CD4-positive, alpha-beta T cell (primary cell): ENCODE measurements around the gene FA2H. TPM values are rescaled to one million over a fixed set of nuclear protein-coding genes. Genes with fewer than 3 reads are reported as not detected.

Experiments used
- ATAC-seq: fragments of 200-7000 bp; cut with Tn5 transposase; one replicate; pipeline ENCODE4 v1.10.0; 2022; ENCODE audit warnings: mild to moderate bottlenecking; ENCODE audit not compliant: poor library complexity
- CTCF ChIA-PET: fragments of 350-600 bp; sonication (Branson Sonifier 250); formaldehyde crosslinking; loops from one replicate; lab custom pipeline; 2021; ENCODE audit warnings: antibody characterized with exemption, inconsistent platforms; lab: Charles Lee
- POLR2A ChIA-PET: fragments of 350-600 bp; sonication (Branson Sonifier 250); formaldehyde crosslinking; loops from one replicate; lab custom pipeline; 2021; ENCODE audit warnings: antibody characterized with exemption, inconsistent platforms; lab: Charles Lee
- DNase-seq, 14 experiments: peaks; one replicate each; pipeline ENCODE4 v3.0.0-alpha.2; 2013 to 2020; ENCODE audit warnings: mixed read lengths in 2 of 14
- H3K27ac ChIP-seq, 2 donors: one replicate each; pipeline versions ENCODE4 v1.5.1 to v1.7.0; 2013; ENCODE audit warnings: low read length in 2 of 2, low read depth in 1 of 2, mild to moderate bottlenecking in 1 of 2
- H3K27me3 ChIP-seq, 2 experiments: 1 replicate in 1 of 2; 2 replicates in 1 of 2; pipeline versions ENCODE4 v1.6.1 to v1.7.0; 2013; ENCODE audit warnings: low read length in 2 of 2, control low read depth in 1 of 2, mild to moderate bottlenecking in 1 of 2, moderate library complexity in 1 of 2; ENCODE audit not compliant: insufficient read depth in 2 of 2, control insufficient read depth in 1 of 2
- H3K36me3 ChIP-seq: one replicate; pipeline ENCODE4 v1.6.1; 2013; ENCODE audit warnings: low read length, control low read depth; ENCODE audit not compliant: insufficient read depth
- H3K4me1 ChIP-seq: one replicate; pipeline ENCODE4 v1.6.1; 2013; ENCODE audit warnings: low read length, control low read depth; ENCODE audit not compliant: insufficient read depth
- H3K4me3 ChIP-seq: one replicate; pipeline ENCODE4 v1.5.1; 2013; ENCODE audit warnings: mild to moderate bottlenecking, low read length, moderate library complexity
- H3K9me3 ChIP-seq, 2 experiments: 1 replicate in 1 of 2; 2 replicates in 1 of 2; pipeline versions ENCODE4 v1.6.1 to v1.7.0; 2013; ENCODE audit warnings: low read length in 2 of 2, mild to moderate bottlenecking in 2 of 2, control low read depth in 1 of 2, moderate library complexity in 1 of 2; ENCODE audit not compliant: control insufficient read depth in 1 of 2, insufficient read depth in 1 of 2
- H3K27ac Mint-ChIP-seq: one replicate; pipeline ENCODE4 v1.8.0; 2020; ENCODE audit warnings: mixed read lengths
- H3K27me3 Mint-ChIP-seq: one replicate; pipeline ENCODE4 v1.8.0; 2021; ENCODE audit warnings: mixed read lengths
- H3K36me3 Mint-ChIP-seq: one replicate; pipeline ENCODE4 v1.8.0; 2021; ENCODE audit warnings: low read depth, mixed read lengths
- H3K4me1 Mint-ChIP-seq: one replicate; pipeline ENCODE4 v1.8.0; 2021; ENCODE audit warnings: low read depth, mixed read lengths
- H3K4me3 Mint-ChIP-seq: one replicate; pipeline ENCODE4 v1.8.0; 2020; ENCODE audit warnings: mild to moderate bottlenecking, mixed read lengths
- H3K9me3 Mint-ChIP-seq: one replicate; pipeline ENCODE4 v1.8.0; 2020; ENCODE audit warnings: mixed read lengths
- CTCF ChIP-seq: fragments of 200-600 bp; IDR thresholded peaks from one replicate; pipeline ENCODE4 v1.8.0; 2022; ENCODE audit warnings: antibody characterized with exemption, mild to moderate bottlenecking
- intact Hi-C, 2 experiments: fragments of 100-400 bp; cut with DNase I in 1 of 2; cut with micrococcal nuclease in 1 of 2; formaldehyde crosslinking; loops; one replicate each; pipeline versions ENCODE4 v1.15.1 to v1.9.0; 2023 to 2025; cut with DNase I, micrococcal nuclease
- total RNA-seq, 174 experiments: library from RNA in 2 of 174; stranded (reverse) in 2 of 174; gene quantifications; one replicate each; pipeline ENCODE4 v1.2.3 and lab custom pipeline; 2021 to 2026

The FA2H gene
- total RNA-seq, 2 experiments from 2014 or later, result not detected

GRCh38 chr16:74751658-74752057, 23.0 kb downstream of the FA2H start:
- ChIA-PET POLR2A (no interaction called here), CTCF (no interaction called here)
- H3K27me3 Mint-ChIP-seq, result no peaks in the 10 kb centered on the region
- no peak for TF ChIP-seq CTCF
- no peaks in the 10 kb centered on the region for H3K4me1 Mint-ChIP-seq
- H3K4me3 ChIP-seq, result no peak overlapping the region
- H3K9me3 ChIP-seq, result no peaks in the 10 kb centered on the region
- no peak for ATAC-seq
- H3K4me1 ChIP-seq, result no peaks in the 10 kb centered on the region
- intact Hi-C loops, result no loop called here
- no peak for DNase-seq
- no peaks in the 10 kb centered on the region for H3K9me3 Mint-ChIP-seq
- H3K27ac ChIP-seq, result no peak overlapping the region
- no peak overlapping the region for H3K27ac Mint-ChIP-seq
- H3K27me3 ChIP-seq, result no peaks in the 10 kb centered on the region
- no peaks in the 10 kb centered on the region for H3K36me3 ChIP-seq
- no peak overlapping the region for H3K4me3 Mint-ChIP-seq
- H3K36me3 Mint-ChIP-seq, result no peaks in the 10 kb centered on the region

GRCh38 chr16:74749291-74750055, 25.1 kb downstream of the FA2H start:
- intact Hi-C loops, result no loop called here
- Histone ChIP-seq H3K4me3 (no peak overlapping the region), H3K9me3 (no peaks in the 10 kb centered on the region), H3K36me3 (no peaks in the 10 kb centered on the region), H3K4me1 (no peaks in the 10 kb centered on the region), H3K27me3 (no peaks in the 10 kb centered on the region), H3K27ac (no peak overlapping the region)
- TF ChIP-seq CTCF, result no peak
- Mint-ChIP-seq H3K9me3 (no peaks in the 10 kb centered on the region), H3K27ac (no peak overlapping the region), H3K4me1 (no peaks in the 10 kb centered on the region), H3K36me3 (no peaks in the 10 kb centered on the region), H3K4me3 (no peak overlapping the region), H3K27me3 (no peaks in the 10 kb centered on the region)
- ChIA-PET POLR2A (no interaction called here), CTCF (no interaction called here)
- DNase-seq (no peak), ATAC-seq (no peak)

- Histone ChIP-seq H3K27ac (no peak overlapping the region), H3K9me3 (no peaks in the 10 kb centered on the region), H3K4me1 (no peaks in the 10 kb centered on the region), H3K4me3 (no peak overlapping the region), H3K27me3 (no peaks in the 10 kb centered on the region), H3K36me3 (no peaks in the 10 kb centered on the region)
- no peak for TF ChIP-seq CTCF
- Mint-ChIP-seq H3K4me3 (no peak overlapping the region), H3K36me3 (no peaks in the 10 kb centered on the region), H3K9me3 (no peaks in the 10 kb centered on the region), H3K27ac (no peak overlapping the region), H3K27me3 (no peaks in the 10 kb centered on the region), H3K4me1 (no peaks in the 10 kb centered on the region)
- POLR2A ChIA-PET, result no interaction called here
- intact Hi-C loops, result no loop called here
- no peak for ATAC-seq
- CTCF ChIA-PET, result no interaction called here
- no peak for DNase-seq
Measured at GRCh38 chr16:74748616-74749026, 26.0 kb downstream of the FA2H start.
